AG04450 (cell line): Measurements from ENCODE around the gene HOXA9. TPM values are rescaled to one million over a fixed set of nuclear protein-coding genes. Genes with fewer than 3 reads are reported as not detected.

Experiments used
- CTCF ChIA-PET: fragments of 300-600, 350-600 bp; formaldehyde crosslinking; extraction: SDS; loops from one replicate; lab custom pipeline; 2022; ENCODE audit warnings: antibody characterized with exemption, inconsistent platforms; lab: Charles Lee
- POLR2A ChIA-PET: fragments of 350-600 bp; formaldehyde crosslinking; extraction: SDS; loops from one replicate; lab custom pipeline; 2021; ENCODE audit warnings: antibody characterized with exemption, inconsistent platforms; lab: Yijun Ruan, JAX
- DNase-seq: peaks from one replicate; pipeline ENCODE4 v3.0.0-alpha.2; 2011; ENCODE audit warnings: low read depth, low spot score
- H3K27ac ChIP-seq: one replicate; pipeline ENCODE4 v1.5.1; 2012; ENCODE audit warnings: low read depth, low read length, control low read depth
- H3K27me3 ChIP-seq: one replicate; pipeline ENCODE4 v1.6.0; 2012; ENCODE audit warnings: low read length; ENCODE audit not compliant: control insufficient read depth, insufficient read depth
- H3K4me3 ChIP-seq: 2 replicates; pipeline ENCODE4 v1.5.1; 2011; ENCODE audit warnings: mild to moderate bottlenecking, low read depth, low read length, control low read depth
- H3K9me3 ChIP-seq: 2 replicates; pipeline ENCODE4 v1.5.1; 2012; ENCODE audit warnings: low read length; ENCODE audit not compliant: control insufficient read depth, insufficient read depth
- polyA plus RNA-seq: library from polyadenylated mRNA; depleted of rRNA; stranded (reverse); fragments of >200 nt; gene quantifications from 2 replicates; pipeline ENCODE4 v1.2.3, GENCODE V29; 2011
- TF ChIP-seq, protein P1 (sequence below): IDR thresholded peaks from 2 replicates; pipeline ENCODE4 v1.5.1; 2011; ENCODE audit warnings: low read depth, low read length, control low read depth, inconsistent platforms

The HOXA9 gene
- polyA plus RNA-seq, 1 experiment, result 1.5 TPM

DNA sequence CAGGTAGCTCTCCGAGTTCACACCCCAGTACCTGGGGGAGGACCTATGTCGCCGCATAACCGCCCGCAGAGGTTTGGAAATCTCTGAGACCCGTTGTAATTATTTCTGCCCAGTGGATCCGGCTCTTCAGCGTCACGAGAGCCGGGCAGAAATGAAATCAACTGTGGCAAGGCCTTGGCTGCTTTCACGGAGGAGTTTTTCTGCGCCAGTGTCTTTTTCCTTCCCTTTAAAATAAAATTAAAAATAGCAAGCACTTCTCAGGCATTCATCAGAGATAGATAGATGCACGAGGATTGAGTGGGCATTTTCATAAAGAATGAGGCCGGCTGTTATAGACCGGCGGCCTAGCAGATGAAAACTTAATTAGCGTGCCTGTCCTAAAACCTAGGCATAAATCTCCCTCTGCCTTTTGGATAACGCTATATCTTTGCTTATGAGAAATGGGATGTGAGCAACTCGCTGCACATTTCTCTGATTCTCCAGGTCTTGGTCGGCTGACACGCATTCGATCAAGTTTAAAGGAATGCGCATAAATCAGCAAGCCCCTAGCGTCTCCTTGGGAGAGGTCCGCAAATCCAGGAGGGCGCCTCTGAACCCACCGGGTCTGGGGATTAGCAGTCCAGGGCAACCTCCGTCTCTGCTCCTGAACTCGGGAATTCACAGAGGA, 28.1 kb upstream of the HOXA9 start:
- DNase-seq, result no peak
- TF ChIP-seq, protein P1, sequence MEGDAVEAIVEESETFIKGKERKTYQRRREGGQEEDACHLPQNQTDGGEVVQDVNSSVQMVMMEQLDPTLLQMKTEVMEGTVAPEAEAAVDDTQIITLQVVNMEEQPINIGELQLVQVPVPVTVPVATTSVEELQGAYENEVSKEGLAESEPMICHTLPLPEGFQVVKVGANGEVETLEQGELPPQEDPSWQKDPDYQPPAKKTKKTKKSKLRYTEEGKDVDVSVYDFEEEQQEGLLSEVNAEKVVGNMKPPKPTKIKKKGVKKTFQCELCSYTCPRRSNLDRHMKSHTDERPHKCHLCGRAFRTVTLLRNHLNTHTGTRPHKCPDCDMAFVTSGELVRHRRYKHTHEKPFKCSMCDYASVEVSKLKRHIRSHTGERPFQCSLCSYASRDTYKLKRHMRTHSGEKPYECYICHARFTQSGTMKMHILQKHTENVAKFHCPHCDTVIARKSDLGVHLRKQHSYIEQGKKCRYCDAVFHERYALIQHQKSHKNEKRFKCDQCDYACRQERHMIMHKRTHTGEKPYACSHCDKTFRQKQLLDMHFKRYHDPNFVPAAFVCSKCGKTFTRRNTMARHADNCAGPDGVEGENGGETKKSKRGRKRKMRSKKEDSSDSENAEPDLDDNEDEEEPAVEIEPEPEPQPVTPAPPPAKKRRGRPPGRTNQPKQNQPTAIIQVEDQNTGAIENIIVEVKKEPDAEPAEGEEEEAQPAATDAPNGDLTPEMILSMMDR, result no peak
- ChIA-PET POLR2A (interaction anchor here (0.7 kb wide), 1 partner anchor 10 kb away, joined by 4 read pairs; no protein-coding TSS in a partner anchor), CTCF (interaction anchor here (0.8 to 3.2 kb wide), 3 partner anchors 14 to 906 kb away, joined by 3 to 41 read pairs (median 3); no protein-coding TSS in a partner anchor)
- no peak overlapping the region for H3K27ac ChIP-seq
- H3K4me3 ChIP-seq, result no peak overlapping the region
- peaks cover 88% of the 10 kb centered on the region for H3K27me3 ChIP-seq
- peaks cover 11% of the 10 kb centered on the region; the same call in 1 of the 2 replicates for H3K9me3 ChIP-seq

- H3K4me3 ChIP-seq, result no peak overlapping the region
- no peak overlapping the region for H3K27ac ChIP-seq
These were observed 27.4 kb upstream of the HOXA9 start for GRCh38 chr7:27192546-27193334.

DNA sequence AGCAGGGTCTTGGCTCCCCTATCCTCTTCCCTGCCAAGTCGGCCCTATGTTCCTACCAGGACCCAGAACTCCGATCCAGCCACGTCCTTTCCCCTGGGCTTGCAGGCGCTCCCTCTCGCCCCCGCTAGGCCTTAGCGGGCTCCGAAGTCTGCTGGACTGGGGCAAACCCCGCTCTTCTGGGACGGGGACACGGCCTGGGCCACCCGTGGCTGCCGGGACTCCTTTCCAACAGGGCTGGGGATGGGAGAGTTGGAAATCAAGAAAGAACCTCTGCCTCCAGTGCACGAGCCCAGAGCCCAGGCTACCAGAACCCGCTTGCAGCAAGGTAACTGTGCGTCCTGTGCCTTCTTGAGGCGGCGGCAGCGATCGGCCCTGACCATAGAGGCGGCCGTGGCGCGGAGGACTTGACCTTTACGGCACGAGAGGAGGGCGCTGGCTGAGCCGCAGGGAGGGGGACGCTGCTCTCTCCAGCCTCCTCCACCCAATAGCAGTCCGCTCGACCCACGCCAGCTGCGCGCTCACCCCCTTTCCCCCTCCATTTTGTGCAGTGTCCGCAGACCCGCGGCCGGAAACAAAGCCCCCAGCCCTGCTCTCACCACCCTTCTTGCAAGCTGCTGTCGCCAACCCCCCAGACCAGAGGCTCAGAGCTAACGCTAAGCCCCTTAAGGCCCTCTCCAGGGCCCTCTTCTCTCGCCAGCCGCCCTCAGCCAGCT, 26.7 kb upstream of the HOXA9 start:
- POLR2A ChIA-PET, result interaction anchor here (0.6 kb wide), 1 partner anchor 908 kb away, joined by 3 read pairs; no protein-coding TSS in a partner anchor
- TF ChIP-seq, protein P1, result no peak
- Histone ChIP-seq H3K9me3 (peaks cover 15% of the 10 kb centered on the region; the same call in 1 of the 2 replicates), H3K4me3 (no peak overlapping the region), H3K27ac (no peak overlapping the region), H3K27me3 (peaks cover 88% of the 10 kb centered on the region)
- DNase-seq, result no peak
- CTCF ChIA-PET, result interaction anchor here (1.0 kb wide), 1 partner anchor 907 kb away, joined by 3 read pairs; no protein-coding TSS in a partner anchor

More at GRCh38 chr7:27192546-27193334, 27.4 kb upstream of the HOXA9 start:
- CTCF ChIA-PET, result interaction anchor here (0.8 to 1.0 kb wide), 2 partner anchors 14 to 907 kb away, joined by 3 read pairs; no protein-coding TSS in a partner anchor
- DNase-seq, result no peak
- H3K27me3 ChIP-seq, result peaks cover 88% of the 10 kb centered on the region
- POLR2A ChIA-PET, result interaction anchor here (0.6 kb wide), 1 partner anchor 907 kb away, joined by 3 read pairs; no protein-coding TSS in a partner anchor
- TF ChIP-seq, protein P1, result no peak
- peaks cover 15% of the 10 kb centered on the region; the same call in 1 of the 2 replicates for H3K9me3 ChIP-seq

GRCh38 chr7:27191161-27191731, 25.9 kb upstream of the HOXA9 start:
- CTCF ChIA-PET, result interaction anchor here (2.3 kb wide), 1 partner anchor 12 kb away, joined by 16 read pairs; no protein-coding TSS in a partner anchor
- POLR2A ChIA-PET, result no interaction called here
- Histone ChIP-seq H3K27ac (no peak overlapping the region), H3K4me3 (no peak overlapping the region), H3K27me3 (peaks cover 91% of the 10 kb centered on the region), H3K9me3 (peaks cover 15% of the 10 kb centered on the region; the same call in 1 of the 2 replicates)
- DNase-seq, result no peak
- TF ChIP-seq, protein P1, result no peak
